Adrenal gland (tissue), 12 donors: ENCODE measurements around the gene CSKMT. TPM values are rescaled to one million over a fixed set of nuclear protein-coding genes. Genes with fewer than 3 reads are reported as not detected.
"Not testable (repeated sequence)": the region's sequence is repeated elsewhere in the genome, so short reads cannot be mapped to it uniquely, and the experiment has no call there.

Experiments used
- DNase-seq, 7 donors: peaks; one replicate each; pipeline ENCODE4 v3.0.0-alpha.2; 2019 to 2020
- H3K27ac ChIP-seq, 5 donors: fragments of 200-600 bp; sonication (generic) in 4 of 5; 1 replicate in 3 of 5; 2 replicates in 2 of 5; pipeline versions ENCODE4 v1.5.1 to v1.8.0; 2016 to 2020; ENCODE audit warnings: mild to moderate bottlenecking in 1 of 5
- H3K27me3 ChIP-seq: fragments of 200-600 bp; 2 replicates; pipeline ENCODE4 v1.8.0; 2021
- H3K36me3 ChIP-seq, 2 donors: fragments of 200-600 bp; replicated peaks in 1 of 2; 1 replicate in 1 of 2; 2 replicates in 1 of 2; pipeline versions ENCODE4 v1.5.1 to v1.8.0; 2018 to 2022
- H3K4me1 ChIP-seq, 2 donors: fragments of 200-600 bp; replicated peaks in 1 of 2; 1 replicate in 1 of 2; 2 replicates in 1 of 2; pipeline versions ENCODE4 v1.5.1 to v1.8.0; 2018 to 2021
- H3K4me3 ChIP-seq, 4 donors: fragments of 200-600 bp; sonication (generic) in 3 of 4; one replicate each; pipeline ENCODE4 v1.5.1; 2016 to 2018
- H3K9me3 ChIP-seq, 3 donors: fragments of 200-600 bp; sonication (generic) in 1 of 3; replicated peaks in 1 of 3; 1 replicate in 2 of 3; 2 replicates in 1 of 3; pipeline versions ENCODE4 v1.5.1 to v1.8.0; 2016 to 2021
- POLR2A ChIP-seq, 2 donors: fragments of 450-650 bp; IDR thresholded peaks; one replicate each; pipeline ENCODE4 v1.6.1; 2017; ENCODE audit warnings: antibody characterized with exemption in 2 of 2, mild to moderate bottlenecking in 2 of 2, moderate library complexity in 1 of 2
- WGBS, 4 donors: extraction: QIAGEN DNeasy Blood & Tissue Kit in 2 of 4; methylation state at CpG; one replicate each; pipeline versions ENCODE4 v1.1.5 to v1.1.7; 2013 to 2017; 5-methylcytosine and 5-hydroxymethylcytosine counted together
- intact Hi-C, 2 donors: fragments of 100-400 bp; cut with DNase I; formaldehyde crosslinking; loops; one replicate each; pipeline versions ENCODE4 v1.14.1 to v1.15.0; 2022 to 2023
- polyA plus RNA-seq, 3 donors: library from polyadenylated mRNA; stranded (reverse); fragments of 200-250 nt in 2 of 3; fragments of 350-450 nt in 1 of 3; fragmentation: Illumina TruSeq in 1 of 3; extraction: RNeasy Lipid Tissue Mini Kit (QIAGEN cat#74804) in 1 of 3; gene quantifications; one replicate each; pipeline ENCODE4 v1.2.3, GENCODE V29; 2013 to 2014
- total RNA-seq, 9 donors: library from RNA; depleted of rRNA in 4 of 9; stranded (reverse); fragments of >200 nt in 4 of 9; fragments of 120-200 nt in 1 of 9; fragmentation: NEBNext Ultra II Directional in 1 of 9; extraction: Animal tissue kit (Norgen Biotek cat#: 25700) in 1 of 9; gene quantifications; one replicate each; pipeline versions ENCODE4 v1.1.0 to v1.2.4, GENCODE V29; 2013 to 2023
- TF ChIP-seq, protein P1 (sequence below), 6 experiments: fragments of 450-650 bp in 4 of 6; fragments of 200-600 bp in 2 of 6; sonication (generic) in 1 of 6; IDR thresholded peaks; 1 replicate in 5 of 6; 2 replicates in 1 of 6; pipeline versions ENCODE4 v1.5.1 to v1.8.0; 2016 to 2021; ENCODE audit warnings: antibody characterized with exemption in 6 of 6, mild to moderate bottlenecking in 2 of 6, moderate library complexity in 1 of 6
- donor health status: healthy with polysubstance abuse.
- donor health status: Bipolar disorder and iron deficiency.
- donor health status: DM: yes; HTN: yes; CAD: no.
- donor health status: DM: no; HTN: no; CAD: no.
- donor health status: DM: no; HTN: no; CAD: no.
- donor health status: DM: yes; HTN: yes; CAD: no.

Gene CSKMT
- total and polyA plus RNA-seq, 12 donors = 1.9 to 37.2 (median 8.7) TPM; not detected in 1

DNA sequence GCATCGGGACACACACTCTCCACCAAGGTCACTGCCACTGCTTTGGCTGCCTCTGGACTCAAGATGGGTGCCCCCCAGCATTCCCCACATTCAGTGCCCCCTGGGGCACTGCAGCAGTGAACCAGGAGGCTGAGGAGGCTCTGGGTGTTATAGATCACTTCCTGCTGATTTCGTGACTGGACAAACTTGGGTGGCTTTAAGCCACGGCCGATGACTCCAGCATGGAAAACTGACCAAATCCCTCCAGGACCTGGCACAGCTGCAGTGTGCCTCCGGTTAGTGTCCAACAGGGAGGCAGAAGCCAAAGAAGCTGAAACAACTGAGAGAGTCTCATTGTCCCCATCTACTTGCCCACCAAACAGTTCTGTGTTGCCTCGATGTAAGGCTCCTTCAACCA is 17.5 kb upstream of the CSKMT start:
- Histone ChIP-seq H3K36me3 (peaks cover 0 to 34% of the 10 kb centered on the region in 2 donors), H3K4me3 (no peak overlapping the region), H3K27me3 (no peaks in the 10 kb centered on the region), H3K27ac (no peak overlapping the region), H3K4me1 (peaks cover 20 to 36% of the 10 kb centered on the region in 2 donors), H3K9me3 (no peaks in the 10 kb centered on the region)
- DNase-seq = no peak
- WGBS, 4 donors = 63 to 100% (median 75%) methylated on average over 1 to 6 of the region's 6 CpGs
- TF ChIP-seq POLR2A (IDR thresholded peaks at IDR 0.05) = no peak
- TF ChIP-seq, protein P1, sequence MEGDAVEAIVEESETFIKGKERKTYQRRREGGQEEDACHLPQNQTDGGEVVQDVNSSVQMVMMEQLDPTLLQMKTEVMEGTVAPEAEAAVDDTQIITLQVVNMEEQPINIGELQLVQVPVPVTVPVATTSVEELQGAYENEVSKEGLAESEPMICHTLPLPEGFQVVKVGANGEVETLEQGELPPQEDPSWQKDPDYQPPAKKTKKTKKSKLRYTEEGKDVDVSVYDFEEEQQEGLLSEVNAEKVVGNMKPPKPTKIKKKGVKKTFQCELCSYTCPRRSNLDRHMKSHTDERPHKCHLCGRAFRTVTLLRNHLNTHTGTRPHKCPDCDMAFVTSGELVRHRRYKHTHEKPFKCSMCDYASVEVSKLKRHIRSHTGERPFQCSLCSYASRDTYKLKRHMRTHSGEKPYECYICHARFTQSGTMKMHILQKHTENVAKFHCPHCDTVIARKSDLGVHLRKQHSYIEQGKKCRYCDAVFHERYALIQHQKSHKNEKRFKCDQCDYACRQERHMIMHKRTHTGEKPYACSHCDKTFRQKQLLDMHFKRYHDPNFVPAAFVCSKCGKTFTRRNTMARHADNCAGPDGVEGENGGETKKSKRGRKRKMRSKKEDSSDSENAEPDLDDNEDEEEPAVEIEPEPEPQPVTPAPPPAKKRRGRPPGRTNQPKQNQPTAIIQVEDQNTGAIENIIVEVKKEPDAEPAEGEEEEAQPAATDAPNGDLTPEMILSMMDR (IDR thresholded peaks at IDR 0.05) = no peak
- intact Hi-C loops = no loop called here

DNA sequence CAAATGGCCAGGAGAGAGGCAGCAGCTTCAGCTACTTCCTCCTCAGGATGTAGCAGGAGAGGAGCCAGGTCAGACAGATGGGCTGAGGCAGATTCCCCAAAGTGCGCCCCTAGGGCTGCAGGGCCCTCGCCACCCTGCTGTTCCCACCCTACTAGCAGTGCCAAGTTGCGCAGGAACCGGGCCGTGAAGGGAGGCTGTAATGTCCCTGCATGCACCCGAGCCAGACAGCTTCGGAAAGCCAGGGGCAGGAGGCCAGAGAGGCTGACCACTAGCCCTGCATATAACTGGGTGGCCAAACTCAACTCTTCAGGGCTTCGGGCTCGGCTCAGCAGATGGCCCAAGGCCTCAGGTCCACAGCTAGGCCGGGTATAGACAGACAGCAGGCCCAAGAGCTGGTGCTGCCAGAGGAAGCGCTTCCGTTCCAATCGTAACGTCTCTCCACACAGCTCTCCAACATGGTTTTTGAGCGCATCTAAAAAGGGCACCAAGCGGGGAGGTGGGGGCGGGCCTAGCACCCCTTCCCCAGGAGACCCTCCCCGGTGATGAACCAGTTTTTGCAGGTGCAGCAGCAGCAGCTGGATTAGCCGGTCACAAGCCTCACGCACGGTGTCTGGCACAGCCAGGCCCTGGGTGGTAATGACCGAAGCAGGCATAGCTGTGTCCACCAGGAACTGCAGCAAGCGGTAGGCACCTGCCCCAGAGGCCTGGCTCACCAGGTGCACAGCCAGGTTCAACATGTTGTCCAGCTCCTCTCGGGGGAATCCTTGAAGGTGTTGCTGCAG is 16.7 kb upstream of the CSKMT start:
- no peak overlapping the region for H3K4me3 ChIP-seq
- H3K36me3 ChIP-seq = peaks cover 0 to 30% of the 10 kb centered on the region in 2 donors
- intact Hi-C loops = no loop called here
- 86 to 94% (median 91%) methylated on average over 7 to 24 of the region's 24 CpGs for WGBS, 4 donors
- H3K27me3 ChIP-seq = no peaks in the 10 kb centered on the region
- no peaks in the 10 kb centered on the region for H3K9me3 ChIP-seq
- DNase-seq = no peak
- H3K4me1 ChIP-seq = peaks cover 21 to 37% of the 10 kb centered on the region in 2 donors
- TF ChIP-seq, protein P1 (IDR thresholded peaks at IDR 0.05) = no peak
- TF ChIP-seq POLR2A (IDR thresholded peaks at IDR 0.05) = no peak
- H3K27ac ChIP-seq = no peak overlapping the region

DNA sequence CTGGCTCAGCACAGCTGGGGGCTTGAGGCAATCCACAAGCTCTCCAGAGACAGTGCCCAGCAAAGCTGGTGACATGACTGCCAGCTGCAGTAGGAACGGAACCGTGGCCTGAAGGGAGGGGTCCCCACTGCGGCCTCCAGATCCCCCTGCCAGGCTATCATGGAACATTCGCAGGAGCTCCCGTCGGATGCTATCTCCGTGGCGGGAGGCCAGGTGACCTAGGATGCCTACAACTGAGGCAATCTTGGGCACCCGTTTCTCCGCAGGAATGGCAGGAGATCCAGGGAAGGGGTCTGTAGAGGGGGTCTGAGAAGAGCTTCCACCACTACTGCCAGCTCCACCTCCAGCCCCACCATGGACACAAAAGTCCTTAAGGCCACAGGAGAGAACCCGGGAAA is 16.1 kb upstream of the CSKMT start:
- peaks cover 21 to 37% of the 10 kb centered on the region in 2 donors for H3K4me1 ChIP-seq
- no peak overlapping the region for H3K27ac ChIP-seq
- TF ChIP-seq, protein P1 (IDR thresholded peaks at IDR 0.05) = no peak
- no peak for TF ChIP-seq POLR2A (IDR thresholded peaks at IDR 0.05)
- no peaks in the 10 kb centered on the region for H3K27me3 ChIP-seq
- DNase-seq = no peak
- no peaks in the 10 kb centered on the region for H3K9me3 ChIP-seq
- WGBS, 4 donors = 89 to 93% (median 91%) methylated on average over 11 of the region's 11 CpGs
- intact Hi-C loops = no loop called here
- H3K36me3 ChIP-seq = peaks cover 0 to 24% of the 10 kb centered on the region in 2 donors
- H3K4me3 ChIP-seq = no peak overlapping the region

DNA sequence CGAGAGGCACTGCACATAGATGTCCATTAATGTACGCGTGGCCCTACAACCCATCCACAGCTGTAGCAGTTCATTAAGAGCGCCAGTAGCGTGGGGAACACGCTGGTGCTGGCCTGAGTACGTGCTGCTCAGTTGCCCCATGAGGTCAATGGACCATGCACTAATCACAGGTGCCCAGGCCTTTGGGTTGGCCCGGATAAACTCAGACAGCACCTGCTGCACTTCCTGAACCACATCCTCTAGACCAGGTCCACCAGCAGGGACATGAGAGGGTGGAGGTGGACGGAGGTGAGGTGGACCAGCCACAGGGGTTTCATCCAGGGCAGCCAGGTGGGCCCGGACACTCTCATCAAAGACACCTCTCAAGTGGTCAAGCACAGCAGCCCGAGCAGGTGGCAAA is 15.6 kb upstream of the CSKMT start:
- Histone ChIP-seq H3K27me3 (no peaks in the 10 kb centered on the region), H3K4me1 (peaks cover 21 to 37% of the 10 kb centered on the region in 2 donors), H3K27ac (no peak overlapping the region), H3K36me3 (peaks cover 0 to 19% of the 10 kb centered on the region in 2 donors), H3K9me3 (no peaks in the 10 kb centered on the region), H3K4me3 (no peak overlapping the region)
- TF ChIP-seq, protein P1 (IDR thresholded peaks at IDR 0.05) = no peak
- TF ChIP-seq POLR2A (IDR thresholded peaks at IDR 0.05) = no peak
- 87 to 95% (median 91%) methylated on average over 9 to 11 of the region's 11 CpGs for WGBS, 4 donors
- intact Hi-C loops = no loop called here
- no peak for DNase-seq

DNA sequence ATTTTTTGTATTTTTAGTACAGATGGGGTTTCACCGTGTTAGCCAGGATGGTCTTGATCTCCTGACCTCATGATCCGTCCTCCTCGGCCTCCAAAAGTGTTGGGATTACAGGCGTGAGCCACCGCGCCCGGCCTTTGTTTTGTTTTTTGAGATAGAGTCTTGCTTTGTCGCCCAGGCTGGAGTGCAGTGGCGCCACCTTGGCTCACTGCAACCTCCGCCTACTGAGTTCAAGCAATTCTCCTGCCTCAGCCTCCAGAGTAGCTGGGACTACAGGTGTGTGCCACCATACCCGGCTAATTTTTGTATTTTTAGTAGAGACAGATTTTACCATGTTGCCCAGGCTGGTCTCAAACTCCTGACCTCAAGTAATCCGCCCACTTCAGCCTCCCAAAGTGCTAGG is 14.8 kb upstream of the CSKMT start:
- intact Hi-C loops, H3K4me3 ChIP-seq, H3K27ac ChIP-seq, H3K27me3 ChIP-seq, H3K9me3 ChIP-seq, DNase-seq: not testable (repeated sequence)
- WGBS, 4 donors = 88 to 97% (median 93%) methylated on average over 12 of the region's 12 CpGs
- Histone ChIP-seq H3K36me3 (peaks cover 0 to 18% of the 10 kb centered on the region in 2 donors), H3K4me1 (peaks cover 21 to 30% of the 10 kb centered on the region in 2 donors)
